OCI-LY3 (cell line): ENCODE data around the gene RTN4RL1.

Experiments used
- H2AFZ ChIP-seq: fragments of 200-600, 300-600 bp; shearing (Covaris generic); 2 replicates; pipeline ENCODE4 v1.6.0; 2014; ENCODE audit warnings: antibody characterized with exemption, low read depth, low read length
- H3K27ac ChIP-seq: fragments of 200-600, 300-600 bp; sonication (generic); 2 replicates; pipeline ENCODE4 v1.5.1; 2014; ENCODE audit warnings: mild to moderate bottlenecking, low read length, moderate library complexity, mixed read lengths
- H3K27me3 ChIP-seq: fragments of 200-600, 300-600 bp; sonication (generic); 2 replicates; pipeline ENCODE4 v1.6.1; 2014; ENCODE audit warnings: low read depth, low read length, mixed read lengths
- H3K36me3 ChIP-seq: fragments of 200-600, 300-600 bp; sonication (generic); replicated peaks from 2 replicates; pipeline ENCODE3; 2014; ENCODE audit warnings: low read depth, low read length, mixed read lengths
- H3K4me1 ChIP-seq: fragments of 300-600, 200-600 bp; sonication (generic); 2 replicates; pipeline ENCODE4 v1.6.1; 2014; ENCODE audit warnings: low read length, mixed read lengths
- H3K4me2 ChIP-seq: fragments of 200-600, 300-600 bp; sonication (generic); 2 replicates; pipeline ENCODE4 v1.6.1; 2014; ENCODE audit warnings: low read length, mixed read lengths
- H3K4me3 ChIP-seq: fragments of 300-600, 200-600 bp; sonication (generic); 2 replicates; pipeline ENCODE4 v1.5.1; 2014; ENCODE audit warnings: antibody characterized with exemption, mild to moderate bottlenecking, low read length, moderate library complexity
- H3K79me2 ChIP-seq: fragments of 300-600, 200-600 bp; shearing (Covaris generic); 2 replicates; pipeline ENCODE4 v1.6.1; 2014; ENCODE audit warnings: mild to moderate bottlenecking, low read length, mixed read lengths
- H3K9ac ChIP-seq: fragments of 300-600, 200-600 bp; shearing (Covaris generic); 2 replicates; pipeline ENCODE4 v1.6.0; 2014; ENCODE audit warnings: mild to moderate bottlenecking, low read length, moderate library complexity
- H3K9me3 ChIP-seq: fragments of 200-600, 300-600 bp; shearing (Covaris generic); 2 replicates; pipeline ENCODE4 v1.6.1; 2014; ENCODE audit warnings: low read length, mixed read lengths; ENCODE audit not compliant: insufficient read depth
- H4K20me1 ChIP-seq: fragments of 200-600, 300-600 bp; sonication (generic); 2 replicates; pipeline ENCODE4 v1.6.1; 2016; ENCODE audit warnings: low read length, mixed read lengths; ENCODE audit not compliant: insufficient read depth
- EZH2phosphoT487 ChIP-seq: fragments of 200-600 bp; shearing (Covaris generic); IDR thresholded peaks from 2 replicates; pipeline ENCODE4 v1.6.1; 2018; ENCODE audit warnings: antibody characterized with exemption, mixed run types, low read depth
- TF ChIP-seq, protein P1 (sequence below): fragments of 200-600, 300-600 bp; sonication (generic); IDR thresholded peaks from 2 replicates; pipeline ENCODE4 v1.5.1; 2014; ENCODE audit warnings: antibody characterized with exemption, low read length, low read depth

Gene RTN4RL1

GRCh38 chr17:2035541-2036488, 10.7 kb upstream of the RTN4RL1 start:
- Histone ChIP-seq H3K4me3 (no peak overlapping the region), H3K9me3 (no peaks in the 10 kb centered on the region), H3K4me1 (peaks cover 25% of the 10 kb centered on the region), H4K20me1 (no peaks in the 10 kb centered on the region), H3K27me3 (no peaks in the 10 kb centered on the region), H3K9ac (no peak overlapping the region), H3K27ac (no peak overlapping the region), H3K79me2 (peaks cover 14% of the 10 kb centered on the region), H3K36me3 (peaks cover 4% of the 10 kb centered on the region), H2AFZ (no peak overlapping the region), H3K4me2 (no peak overlapping the region)
- TF ChIP-seq, protein P1, sequence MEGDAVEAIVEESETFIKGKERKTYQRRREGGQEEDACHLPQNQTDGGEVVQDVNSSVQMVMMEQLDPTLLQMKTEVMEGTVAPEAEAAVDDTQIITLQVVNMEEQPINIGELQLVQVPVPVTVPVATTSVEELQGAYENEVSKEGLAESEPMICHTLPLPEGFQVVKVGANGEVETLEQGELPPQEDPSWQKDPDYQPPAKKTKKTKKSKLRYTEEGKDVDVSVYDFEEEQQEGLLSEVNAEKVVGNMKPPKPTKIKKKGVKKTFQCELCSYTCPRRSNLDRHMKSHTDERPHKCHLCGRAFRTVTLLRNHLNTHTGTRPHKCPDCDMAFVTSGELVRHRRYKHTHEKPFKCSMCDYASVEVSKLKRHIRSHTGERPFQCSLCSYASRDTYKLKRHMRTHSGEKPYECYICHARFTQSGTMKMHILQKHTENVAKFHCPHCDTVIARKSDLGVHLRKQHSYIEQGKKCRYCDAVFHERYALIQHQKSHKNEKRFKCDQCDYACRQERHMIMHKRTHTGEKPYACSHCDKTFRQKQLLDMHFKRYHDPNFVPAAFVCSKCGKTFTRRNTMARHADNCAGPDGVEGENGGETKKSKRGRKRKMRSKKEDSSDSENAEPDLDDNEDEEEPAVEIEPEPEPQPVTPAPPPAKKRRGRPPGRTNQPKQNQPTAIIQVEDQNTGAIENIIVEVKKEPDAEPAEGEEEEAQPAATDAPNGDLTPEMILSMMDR: no peak
- no peak for TF ChIP-seq EZH2phosphoT487

DNA sequence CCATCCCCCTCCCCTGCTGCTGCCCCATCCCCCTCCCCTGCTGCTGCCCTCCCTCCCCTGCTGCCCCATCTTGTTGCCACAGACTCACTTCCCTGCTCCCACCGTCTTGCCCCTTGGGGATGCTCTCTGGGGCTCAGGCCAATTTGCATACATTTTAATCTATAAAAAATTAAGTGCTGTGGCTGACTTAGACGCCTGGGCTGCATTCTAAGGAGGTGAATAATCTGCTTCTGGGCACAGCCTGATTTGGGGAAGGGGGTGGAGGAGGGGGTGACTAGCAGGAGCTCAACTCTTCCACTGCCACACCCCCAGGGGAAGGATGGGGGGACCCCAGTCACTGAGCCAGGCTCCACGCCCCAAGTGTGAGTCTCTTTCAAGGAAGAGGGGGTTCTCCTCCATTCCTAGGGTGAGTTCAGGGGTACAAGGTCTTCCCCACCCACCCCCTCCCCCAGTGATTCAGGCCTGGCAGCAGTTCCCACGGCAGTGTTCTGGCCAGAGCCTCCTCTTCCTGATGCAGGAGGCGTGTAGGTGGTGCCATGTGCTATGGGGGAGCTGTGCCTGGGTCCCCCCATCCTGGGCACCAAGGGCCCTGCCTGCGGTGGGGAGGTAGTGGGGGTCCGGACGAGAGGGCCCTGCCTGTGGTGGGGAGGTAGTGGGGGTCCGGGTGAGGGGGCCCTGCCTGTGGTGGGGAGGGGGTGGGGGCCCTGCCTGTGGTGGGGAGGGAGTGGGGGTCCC, 9.8 kb upstream of the RTN4RL1 start:
- Histone ChIP-seq H3K9me3 (no peaks in the 10 kb centered on the region), H3K36me3 (no peaks in the 10 kb centered on the region)

DNA sequence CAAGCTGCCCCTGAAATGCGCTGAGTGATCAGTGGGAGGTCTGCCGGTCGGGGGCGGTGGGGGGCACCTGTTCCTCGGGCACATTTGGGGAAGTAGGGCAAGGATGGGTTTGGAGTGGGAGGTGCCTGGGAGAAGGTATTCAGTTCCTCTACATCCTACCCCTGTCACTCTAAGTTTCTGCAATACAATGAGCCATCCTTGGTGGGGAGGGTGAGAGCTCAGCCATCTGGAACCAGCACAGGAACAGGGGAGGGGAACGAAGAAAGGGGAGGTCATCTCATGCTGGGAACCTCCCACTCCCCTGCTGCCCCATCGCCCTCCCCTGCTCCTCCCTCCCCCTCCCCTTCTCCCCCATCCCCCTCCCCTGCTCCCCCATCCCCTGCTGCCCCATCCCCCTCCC, 9.0 kb upstream of the RTN4RL1 start:
- Histone ChIP-seq H3K4me2 (no peak overlapping the region; the same call in 1 of the 2 replicates), H2AFZ (no peak overlapping the region), H3K9ac (no peak overlapping the region), H4K20me1 (no peaks in the 10 kb centered on the region), H3K4me1 (peaks cover 31% of the 10 kb centered on the region), H3K27me3 (no peaks in the 10 kb centered on the region), H3K9me3 (no peaks in the 10 kb centered on the region), H3K36me3 (no peaks in the 10 kb centered on the region), H3K79me2 (peaks cover 22% of the 10 kb centered on the region), H3K4me3 (no peak overlapping the region), H3K27ac (no peak overlapping the region)
- TF ChIP-seq, protein P1: no peak
- no peak for TF ChIP-seq EZH2phosphoT487

More for the DNA sequence above, 9.8 kb upstream of the RTN4RL1 start:
- peaks cover 26% of the 10 kb centered on the region for H3K4me1 ChIP-seq
- H3K27ac ChIP-seq: no peak overlapping the region
- H3K79me2 ChIP-seq: peaks cover 22% of the 10 kb centered on the region
- TF ChIP-seq EZH2phosphoT487: no peak
- TF ChIP-seq, protein P1: no peak
- H3K27me3 ChIP-seq: no peaks in the 10 kb centered on the region
- H2AFZ ChIP-seq: no peak overlapping the region
- H4K20me1 ChIP-seq: no peaks in the 10 kb centered on the region
- H3K4me2 ChIP-seq: no peak overlapping the region
- no peak overlapping the region for H3K9ac ChIP-seq
- no peak overlapping the region for H3K4me3 ChIP-seq

DNA sequence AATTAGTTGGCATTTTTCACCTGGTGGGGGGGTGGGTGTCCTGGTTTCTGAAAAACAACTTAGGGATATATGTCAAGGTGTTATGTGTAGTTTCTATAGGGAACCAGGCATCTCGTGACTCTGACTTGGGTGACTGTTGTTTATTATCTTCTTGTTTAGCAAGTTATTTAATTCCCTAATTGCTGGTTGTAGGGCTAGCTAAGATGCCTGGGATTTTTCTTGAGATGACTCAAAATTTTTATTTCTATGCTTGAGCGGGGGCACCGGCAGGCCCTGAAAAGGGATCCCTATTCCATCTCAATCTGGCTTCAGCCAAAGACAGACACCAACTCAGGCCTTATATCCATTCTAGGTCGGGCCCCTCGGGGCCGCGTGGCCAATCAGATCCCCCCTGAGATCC, 8.0 kb upstream of the RTN4RL1 start:
- Histone ChIP-seq H3K36me3 (no peaks in the 10 kb centered on the region), H3K9ac (no peak overlapping the region), H3K4me2 (0 out of 2 replicates have a peak overlapping the region, but pooled peaks have one; percentile 14), H4K20me1 (no peaks in the 10 kb centered on the region), H2AFZ (no peak overlapping the region), H3K4me1 (peaks cover 41% of the 10 kb centered on the region), H3K9me3 (no peaks in the 10 kb centered on the region), H3K4me3 (no peak overlapping the region), H3K27ac (no peak overlapping the region), H3K79me2 (peaks cover 22% of the 10 kb centered on the region), H3K27me3 (no peaks in the 10 kb centered on the region)
- TF ChIP-seq, protein P1: no peak
- no peak for TF ChIP-seq EZH2phosphoT487
